Fibroblast of skin of left quadriceps (primary cell): Measurements from ENCODE around the gene ST7L.
A peak's percentile ranks its signal among the peaks of the same experiment; 100 is the strongest.

Experiments
- DNase-seq, 2 experiments: peaks; one replicate each; pipeline ENCODE4 v3.0.0-alpha.2; 2013; ENCODE audit warnings: low read depth in 2 of 2

Gene ST7L

GRCh38 chr1:112546076-112546475 lies 72.9 kb downstream of the ST7L start:
- no peak for DNase-seq

GRCh38 chr1:112544751-112545150 lies 74.2 kb downstream of the ST7L start:
- DNase-seq, result peak; percentile 64 to 66

GRCh38 chr1:112544011-112544688 lies 74.8 kb downstream of the ST7L start:
- DNase-seq, result peak; percentile 84 to 86

- no peak for DNase-seq
Measured at GRCh38 chr1:112542206-112542973, 76.6 kb downstream of the ST7L start.

GRCh38 chr1:112541299-112541698 lies 77.6 kb downstream of the ST7L start:
- DNase-seq, result no peak

GRCh38 chr1:112540226-112540794 lies 78.6 kb downstream of the ST7L start:
- no peak for DNase-seq

GRCh38 chr1:112538883-112539282 lies 80.1 kb downstream of the ST7L start:
- no peak for DNase-seq

GRCh38 chr1:112537456-112537855 lies 81.5 kb downstream of the ST7L start:
- no peak for DNase-seq

- DNase-seq, result no peak
Measured at GRCh38 chr1:112536561-112536960, 82.4 kb downstream of the ST7L start.

GRCh38 chr1:112533029-112533428 lies 85.9 kb downstream of the ST7L start:
- DNase-seq, result peak; percentile 73 to 75

- no peak for DNase-seq
Measured at GRCh38 chr1:112532064-112532463, 86.9 kb downstream of the ST7L start.

GRCh38 chr1:112530832-112531231 lies 88.1 kb downstream of the ST7L start:
- DNase-seq, result no peak

GRCh38 chr1:112529301-112529700 lies 89.6 kb downstream of the ST7L start:
- peak in 1 of 2 experiments; percentile 53 for DNase-seq

GRCh38 chr1:112528076-112528475 lies 90.9 kb downstream of the ST7L start:
- DNase-seq, result peak in 1 of 2 experiments; percentile 38

- DNase-seq, result peak; percentile 58 to 59
Measured at GRCh38 chr1:112527266-112528010, 91.5 kb downstream of the ST7L start.

- no peak for DNase-seq
Measured at GRCh38 chr1:112524986-112525385, 94.0 kb downstream of the ST7L start.

- DNase-seq, result no peak
Measured at GRCh38 chr1:112524251-112524650, 94.7 kb downstream of the ST7L start.

GRCh38 chr1:112522621-112523020 lies 96.3 kb downstream of the ST7L start:
- DNase-seq, result peak; percentile 93

GRCh38 chr1:112520166-112520565 lies 98.8 kb downstream of the ST7L start:
- no peak for DNase-seq

GRCh38 chr1:112518186-112518585 lies 100.8 kb downstream of the ST7L start:
- DNase-seq, result no peak

GRCh38 chr1:112517646-112518045 lies 101.3 kb downstream of the ST7L start:
- DNase-seq, result no peak

- DNase-seq, result no peak
Measured at GRCh38 chr1:112517231-112517630, 101.7 kb downstream of the ST7L start.
